Heart left ventricle (tissue), 13 donors: ENCODE results near the gene ACAA1.

ENCODE experiments used
- CTCF ChIP-seq, 12 donors: fragments of 200-600 bp; sonication (generic) in 4 of 12; IDR thresholded peaks; one replicate each; pipeline versions ENCODE4 v1.5.0 to v1.8.0; 2018 to 2022; ENCODE audit warnings: antibody characterized with exemption in 12 of 12, mild to moderate bottlenecking in 5 of 12
- POLR2A ChIP-seq, 2 donors: fragments of 450-650 bp; IDR thresholded peaks; one replicate each; pipeline ENCODE4 v1.6.1; 2017; ENCODE audit warnings: antibody characterized with exemption in 2 of 2, mild to moderate bottlenecking in 2 of 2, moderate library complexity in 2 of 2
- donor health status: ischemic (EF 13 %, LVEDD 7.1; RV severe dilation, severe dysfunction).
- donor health status: DM: no; HTN: yes; CAD: no.
- donor health status: DM: no; HTN: no; CAD: no.
- donor health status: ischemic (EF 25% LVEDD 6.9; RV normal size, moderate dysfunction).
- donor health status: ischemic (EF 25% LVEDD 5.7; RV mildly dilated, moderate dysfunction).
- donor health status: ischemic (EF 35%, LVEDD 5.7; RV mildly dilated, moderate dysfunction).
- donor health status: nonischemic (EF 11% LVEDD 7.7; RV severe dilation, severe dysfunction).
- donor health status: DM: yes; HTN: yes; CAD: no.
- donor health status: PGD.
- donor health status: ischemic (EF 29% LVEDD 5.4; RV normal size, mild dysfunction).
- donor health status: nonischemic (EF 23%, LVEDD 6.1; RV moderate dilation, normal function).

GRCh38 chr3:38114875-38115644, 21.9 kb downstream of the ACAA1 start:
- no peak for TF ChIP-seq CTCF (IDR thresholded peaks at IDR 0.05)
- TF ChIP-seq POLR2A (IDR thresholded peaks at IDR 0.05) = no peak
